Mesenchymal stem cell (in vitro differentiated cells and primary cell): ENCODE results near the gene FBXW8.

Experiments
- DNase-seq: peaks from one replicate; pipeline ENCODE4 v3.0.0-alpha.2; 2013
- H2AFZ ChIP-seq: one replicate; pipeline ENCODE4 v1.6.1; 2013; ENCODE audit warnings: low read depth, mild to moderate bottlenecking, control low read depth, inconsistent platforms, low read length, moderate library complexity
- H2AK5ac ChIP-seq: 2 replicates; pipeline ENCODE4 v1.6.1; 2013; ENCODE audit warnings: low read length, moderate library complexity, mild to moderate bottlenecking, inconsistent platforms; ENCODE audit not compliant: severe bottlenecking
- H2BK120ac ChIP-seq: one replicate; pipeline ENCODE4 v1.6.1; 2013; ENCODE audit warnings: low read depth, mild to moderate bottlenecking, inconsistent platforms, low read length, moderate library complexity
- H2BK12ac ChIP-seq, 2 experiments: one replicate each; pipeline ENCODE4 v1.6.1; 2013; ENCODE audit warnings: inconsistent platforms in 2 of 2, low read length in 2 of 2, mild to moderate bottlenecking in 2 of 2, moderate library complexity in 2 of 2, control low read depth in 1 of 2
- H2BK15ac ChIP-seq: one replicate; pipeline ENCODE4 v1.6.1; 2013; ENCODE audit warnings: mild to moderate bottlenecking, low read depth, inconsistent platforms; ENCODE audit not compliant: poor library complexity, severe bottlenecking
- H2BK5ac ChIP-seq: 2 replicates; pipeline ENCODE4 v1.6.1; 2013; ENCODE audit warnings: low read depth, mild to moderate bottlenecking, low read length, control low read depth, inconsistent platforms; ENCODE audit not compliant: poor library complexity, severe bottlenecking
- H3K14ac ChIP-seq, 2 experiments: one replicate each; pipeline ENCODE4 v1.6.1; 2013; ENCODE audit warnings: inconsistent platforms in 2 of 2, low read length in 2 of 2, control low read depth in 1 of 2, mild to moderate bottlenecking in 1 of 2, moderate library complexity in 1 of 2
- H3K18ac ChIP-seq, 2 experiments: one replicate each; pipeline ENCODE4 v1.6.1; 2013; ENCODE audit warnings: inconsistent platforms in 2 of 2, low read length in 2 of 2, control low read depth in 1 of 2, low read depth in 1 of 2, mild to moderate bottlenecking in 1 of 2
- H3K23ac ChIP-seq, 2 experiments: one replicate each; pipeline ENCODE4 v1.6.1; 2013; ENCODE audit warnings: inconsistent platforms in 2 of 2, low read length in 2 of 2, mild to moderate bottlenecking in 2 of 2, moderate library complexity in 2 of 2, control low read depth in 1 of 2
- H3K27ac ChIP-seq: 2 replicates; pipeline ENCODE4 v1.5.1; 2013; ENCODE audit warnings: mild to moderate bottlenecking, moderate library complexity, low read length, control low read depth, inconsistent platforms; ENCODE audit not compliant: poor library complexity, severe bottlenecking
- H3K27me3 ChIP-seq, 2 experiments: 2 replicates each; pipeline versions ENCODE4 v1.6.1 to v1.7.0; 2013; ENCODE audit warnings: low read length in 2 of 2, mild to moderate bottlenecking in 2 of 2, moderate library complexity in 2 of 2, control low read depth in 1 of 2, inconsistent platforms in 1 of 2; ENCODE audit not compliant: control insufficient read depth in 1 of 2, insufficient read depth in 1 of 2
- H3K36me3 ChIP-seq, 2 experiments: 2 replicates each; pipeline versions ENCODE4 v1.6.1 to v1.7.0; 2013; ENCODE audit warnings: low read length in 2 of 2, control low read depth in 1 of 2, inconsistent platforms in 1 of 2, low read depth in 1 of 2, mild to moderate bottlenecking in 1 of 2; ENCODE audit not compliant: insufficient read depth in 2 of 2, control insufficient read depth in 1 of 2
- H3K4ac ChIP-seq, 2 experiments: one replicate each; pipeline ENCODE4 v1.6.1; 2013; ENCODE audit warnings: inconsistent platforms in 2 of 2, low read length in 2 of 2, mild to moderate bottlenecking in 2 of 2, moderate library complexity in 2 of 2, control low read depth in 1 of 2, low read depth in 1 of 2
- H3K4me1 ChIP-seq: 2 replicates; pipeline ENCODE4 v1.6.1; 2013; ENCODE audit warnings: low read depth, low read length, control low read depth; ENCODE audit not compliant: control insufficient read depth, insufficient read depth
- H3K4me2 ChIP-seq: 2 replicates; pipeline ENCODE4 v1.6.1; 2013; ENCODE audit warnings: low read length, mild to moderate bottlenecking, inconsistent platforms; ENCODE audit not compliant: poor library complexity, severe bottlenecking
- H3K4me3 ChIP-seq, 2 experiments: 2 replicates each; pipeline versions ENCODE4 v1.5.1 to v1.7.0; 2013; ENCODE audit warnings: low read length in 2 of 2, mild to moderate bottlenecking in 2 of 2, control low read depth in 1 of 2, low read depth in 1 of 2; ENCODE audit not compliant: insufficient read depth in 1 of 2
- H3K79me1 ChIP-seq: replicated peaks from 2 replicates; pipeline ENCODE4 v1.6.1; 2013; ENCODE audit warnings: mild to moderate bottlenecking, control low read depth, low read length, inconsistent platforms; ENCODE audit not compliant: poor library complexity, severe bottlenecking
- H3K9ac ChIP-seq: 2 replicates; pipeline ENCODE4 v1.7.0; 2013; ENCODE audit warnings: mild to moderate bottlenecking, low read length, moderate library complexity
- H3K9me3 ChIP-seq: 2 replicates; pipeline ENCODE4 v1.7.0; 2013; ENCODE audit warnings: mild to moderate bottlenecking, low read length; ENCODE audit not compliant: control insufficient read depth
- H4K8ac ChIP-seq: one replicate; pipeline ENCODE4 v1.6.1; 2013; ENCODE audit warnings: inconsistent platforms, mild to moderate bottlenecking, low read length, moderate library complexity
- H4K91ac ChIP-seq: one replicate; pipeline ENCODE4 v1.6.1; 2013; ENCODE audit warnings: mild to moderate bottlenecking, low read length, inconsistent platforms
- WGBS: methylation state at CpG from one replicate; pipeline ENCODE4 v1.1.7; 2013; ENCODE audit warnings: mixed read lengths; 5-methylcytosine and 5-hydroxymethylcytosine counted together

Gene FBXW8

DNA sequence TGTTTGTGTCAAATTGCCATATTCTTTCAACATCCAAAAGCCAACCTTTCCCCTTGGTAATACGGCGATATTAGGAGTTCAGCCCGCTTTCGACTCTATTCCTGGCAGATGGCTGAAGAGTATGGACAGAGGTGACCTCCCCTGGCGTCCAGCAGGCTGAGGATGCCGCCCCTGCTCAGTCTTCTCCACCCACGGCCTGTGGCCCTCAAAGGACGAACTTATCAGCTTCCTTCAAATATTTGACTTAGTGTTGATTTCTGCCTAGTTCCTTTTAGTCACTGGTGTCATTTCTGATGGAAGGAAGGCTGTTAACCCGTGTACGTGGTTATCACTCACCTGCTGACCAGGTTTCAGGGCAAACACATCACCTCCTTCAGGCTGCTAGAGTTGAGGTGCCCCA, 123.5 kb downstream of the FBXW8 start:
- Histone ChIP-seq H2BK120ac (no peak overlapping the region), H2AFZ (no peak overlapping the region), H3K9ac (no peak overlapping the region), H3K36me3 (peaks cover 19 to 28% of the 10 kb centered on the region in 2 experiments), H4K91ac (no peak overlapping the region), H3K4me3 (no peak overlapping the region), H3K4ac (no peak overlapping the region), H3K4me2 (no peak overlapping the region), H2AK5ac (no peak overlapping the region), H3K23ac (no peak overlapping the region), H3K18ac (no peak overlapping the region), H2BK12ac (no peak overlapping the region), H2BK5ac (no peak overlapping the region), H3K27ac (no peak overlapping the region), H3K9me3 (no peaks in the 10 kb centered on the region), H3K27me3 (peaks cover 10 to 59% of the 10 kb centered on the region in 2 experiments), H4K8ac (no peak overlapping the region), H2BK15ac (no peak overlapping the region), H3K79me1 (no peaks in the 10 kb centered on the region), H3K4me1 (peaks cover 3% of the 10 kb centered on the region), H3K14ac (no peak overlapping the region)
- WGBS = 91% methylated on average over 9 of the region's 10 CpGs
- DNase-seq = no peak

DNA sequence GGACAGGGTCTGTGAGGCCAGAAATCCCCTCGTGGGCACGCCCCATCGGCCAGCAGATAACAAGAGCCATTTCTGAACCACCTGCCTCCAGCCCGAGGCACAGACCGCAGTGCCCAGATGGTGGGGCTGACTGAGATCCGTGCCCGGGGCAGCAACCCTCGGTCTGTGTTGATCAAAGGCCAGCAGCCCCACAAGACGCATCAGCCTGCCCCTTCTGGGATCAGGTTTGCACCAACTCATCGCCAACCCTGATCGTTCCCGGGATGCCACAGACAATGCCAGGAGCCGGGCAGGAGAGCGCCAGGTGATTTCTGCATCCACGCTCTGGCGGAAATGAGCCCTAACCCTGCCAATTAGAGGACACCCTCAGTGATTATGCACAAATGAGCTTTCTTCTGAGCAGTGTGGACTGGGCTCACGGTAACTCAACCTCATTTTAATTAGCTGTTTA, 124.0 kb downstream of the FBXW8 start:
- Histone ChIP-seq H3K23ac (no peak overlapping the region), H3K27me3 (peaks cover 10 to 60% of the 10 kb centered on the region in 2 experiments), H2AFZ (no peak overlapping the region), H3K27ac (no peak overlapping the region), H3K14ac (no peak overlapping the region), H2BK5ac (no peak overlapping the region), H3K9ac (no peak overlapping the region), H2BK15ac (no peak overlapping the region), H3K36me3 (peaks cover 14 to 24% of the 10 kb centered on the region in 2 experiments), H3K4me1 (peaks cover 3% of the 10 kb centered on the region), H3K4ac (no peak overlapping the region), H3K4me3 (no peak overlapping the region), H2BK12ac (no peak overlapping the region), H4K91ac (no peak overlapping the region), H2BK120ac (no peak overlapping the region), H3K9me3 (no peaks in the 10 kb centered on the region), H3K4me2 (no peak overlapping the region), H4K8ac (no peak overlapping the region), H2AK5ac (no peak overlapping the region), H3K18ac (no peak overlapping the region), H3K79me1 (no peaks in the 10 kb centered on the region)
- WGBS = 94% methylated on average over 17 of the region's 17 CpGs
- no peak for DNase-seq

DNA sequence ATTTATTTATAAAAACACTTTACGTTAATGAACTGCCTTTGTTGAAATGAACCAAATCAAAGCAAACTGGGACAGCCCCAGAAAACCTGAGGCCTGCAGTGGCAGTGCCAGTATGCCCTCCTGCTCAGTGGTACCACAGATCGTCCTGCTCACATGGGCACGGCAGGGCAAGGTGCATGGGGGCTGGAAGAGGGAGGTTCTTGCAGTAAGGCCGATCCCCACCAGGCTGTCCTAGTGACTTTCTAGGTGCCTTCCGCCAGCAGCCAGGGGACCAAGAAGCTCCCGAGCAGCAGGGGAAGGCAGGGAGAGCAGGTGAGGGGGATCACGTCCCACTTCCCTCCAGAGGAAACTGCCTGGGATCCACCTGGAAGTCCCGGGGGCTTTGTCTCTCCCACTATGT, 124.5 kb downstream of the FBXW8 start:
- Histone ChIP-seq H2AFZ (no peak overlapping the region), H4K8ac (no peak overlapping the region), H2BK12ac (no peak overlapping the region), H3K79me1 (no peaks in the 10 kb centered on the region), H3K18ac (no peak overlapping the region), H2BK120ac (no peak overlapping the region), H3K4me3 (no peak overlapping the region), H2BK5ac (no peak overlapping the region), H3K23ac (no peak overlapping the region), H3K14ac (no peak overlapping the region), H3K27me3 (peaks cover 10 to 64% of the 10 kb centered on the region in 2 experiments), H3K4me1 (peaks cover 3% of the 10 kb centered on the region), H2AK5ac (no peak overlapping the region), H2BK15ac (no peak overlapping the region), H4K91ac (no peak overlapping the region), H3K9me3 (no peaks in the 10 kb centered on the region), H3K4me2 (no peak overlapping the region), H3K27ac (no peak overlapping the region), H3K9ac (no peak overlapping the region), H3K36me3 (peaks cover 8 to 19% of the 10 kb centered on the region in 2 experiments), H3K4ac (no peak overlapping the region)
- 88% methylated on average over 8 of the region's 8 CpGs for WGBS
- no peak for DNase-seq

DNA sequence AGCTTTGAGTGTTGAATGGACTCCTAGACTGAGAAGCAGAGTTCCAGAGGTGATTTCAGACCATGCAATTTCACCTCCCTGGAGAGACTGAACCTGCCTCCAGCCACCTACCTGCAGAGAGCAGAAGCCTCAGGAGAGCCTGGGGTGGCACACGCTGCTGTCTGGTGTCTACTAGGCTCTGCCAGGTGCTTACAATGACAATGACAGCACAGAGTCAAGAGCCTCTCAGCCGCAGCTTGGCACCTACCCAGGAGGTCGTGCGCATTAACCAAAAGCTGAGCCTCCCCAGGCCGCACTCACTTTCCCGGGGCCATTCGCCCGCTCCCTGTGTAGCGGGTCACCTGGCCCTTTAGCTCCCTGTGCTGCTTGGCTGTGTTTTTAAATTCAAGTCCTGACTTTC, 125.3 kb downstream of the FBXW8 start:
- H2AFZ ChIP-seq = no peak overlapping the region
- no peak overlapping the region for H2BK5ac ChIP-seq
- H4K91ac ChIP-seq = no peak overlapping the region
- H3K14ac ChIP-seq = no peak overlapping the region
- H2BK12ac ChIP-seq = no peak overlapping the region
- H3K9me3 ChIP-seq = no peaks in the 10 kb centered on the region
- no peak overlapping the region for H3K23ac ChIP-seq
- H3K36me3 ChIP-seq = peaks cover 2 to 16% of the 10 kb centered on the region in 2 experiments
- no peak overlapping the region for H2BK120ac ChIP-seq
- H4K8ac ChIP-seq = no peak overlapping the region
- no peak overlapping the region for H3K27ac ChIP-seq
- no peak overlapping the region for H3K18ac ChIP-seq
- no peak overlapping the region for H3K4me3 ChIP-seq
- 96% methylated on average over 9 of the region's 9 CpGs for WGBS
- H2AK5ac ChIP-seq = no peak overlapping the region
- peaks cover 3% of the 10 kb centered on the region for H3K4me1 ChIP-seq
- H3K9ac ChIP-seq = no peak overlapping the region
- no peak overlapping the region for H3K4me2 ChIP-seq
- peaks cover 10 to 64% of the 10 kb centered on the region in 2 experiments for H3K27me3 ChIP-seq
- DNase-seq = no peak
- H3K79me1 ChIP-seq = no peaks in the 10 kb centered on the region
- no peak overlapping the region for H3K4ac ChIP-seq
- no peak overlapping the region for H2BK15ac ChIP-seq
